A172 (cell line): ENCODE data around the gene DOCK4. TPM values are rescaled to one million over a fixed set of nuclear protein-coding genes. Genes with fewer than 3 reads are reported as not detected.

Experiments used
- DNase-seq: peaks from one replicate; pipeline ENCODE4 v3.0.0-alpha.2; 2015; ENCODE audit warnings: low spot score
- total RNA-seq: library from RNA; depleted of rRNA; stranded (reverse); fragments of >200 nt; shearing (Covaris generic); gene quantifications from 2 replicates; pipeline ENCODE4 v1.2.3, GENCODE V29; 2014

DOCK4 gene
- total RNA-seq, 1 experiment from 2014 or later = 7.2 TPM

GRCh38 chr7:112160130-112160770, 45.9 kb downstream of the DOCK4 start:
- DNase-seq = peak; percentile 28

- no peak for DNase-seq
These were observed 46.8 kb downstream of the DOCK4 start for GRCh38 chr7:112159351-112159750.

DNA sequence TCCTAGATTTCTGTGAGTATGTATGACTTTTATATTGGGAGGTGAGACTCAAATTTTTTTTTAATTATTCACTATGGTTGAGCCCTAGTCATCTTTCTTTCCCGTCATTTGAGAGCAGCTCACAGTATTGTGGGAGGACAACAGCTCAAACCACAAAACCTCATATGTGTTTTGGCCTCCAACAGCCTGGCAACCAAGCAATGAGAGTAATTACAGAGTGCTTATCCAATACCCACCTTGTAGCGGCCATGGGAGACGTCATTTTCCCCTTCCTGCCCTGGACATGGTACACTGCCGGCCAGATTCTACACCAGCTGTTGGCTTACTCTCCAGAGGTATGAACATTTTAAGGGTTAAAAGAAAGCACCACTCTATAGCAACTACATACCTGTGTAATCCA, 49.1 kb downstream of the DOCK4 start:
- DNase-seq = peak; percentile 76

GRCh38 chr7:112156412-112156811, 49.8 kb downstream of the DOCK4 start:
- no peak for DNase-seq

- DNase-seq = no peak
These were observed 51.5 kb downstream of the DOCK4 start for GRCh38 chr7:112154690-112155089.

DNA sequence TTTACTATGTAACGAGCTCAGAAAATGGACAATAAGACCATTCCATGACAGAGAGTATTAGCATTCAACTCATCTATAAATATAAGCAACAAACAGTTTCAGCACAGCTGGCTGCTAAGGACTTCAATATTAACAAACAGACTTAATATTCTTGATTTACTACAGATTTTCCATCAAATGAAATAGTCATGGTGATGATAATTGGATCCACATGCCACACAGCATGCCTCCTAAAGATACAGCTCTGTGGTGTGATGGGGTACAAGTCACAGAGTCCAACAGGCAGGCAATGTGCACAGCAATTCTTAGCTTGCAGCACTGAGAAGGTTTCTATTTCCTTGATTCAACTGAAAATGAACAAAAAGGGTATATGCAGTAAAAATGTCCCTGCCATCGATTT, 54.0 kb downstream of the DOCK4 start:
- no peak for DNase-seq

DNA sequence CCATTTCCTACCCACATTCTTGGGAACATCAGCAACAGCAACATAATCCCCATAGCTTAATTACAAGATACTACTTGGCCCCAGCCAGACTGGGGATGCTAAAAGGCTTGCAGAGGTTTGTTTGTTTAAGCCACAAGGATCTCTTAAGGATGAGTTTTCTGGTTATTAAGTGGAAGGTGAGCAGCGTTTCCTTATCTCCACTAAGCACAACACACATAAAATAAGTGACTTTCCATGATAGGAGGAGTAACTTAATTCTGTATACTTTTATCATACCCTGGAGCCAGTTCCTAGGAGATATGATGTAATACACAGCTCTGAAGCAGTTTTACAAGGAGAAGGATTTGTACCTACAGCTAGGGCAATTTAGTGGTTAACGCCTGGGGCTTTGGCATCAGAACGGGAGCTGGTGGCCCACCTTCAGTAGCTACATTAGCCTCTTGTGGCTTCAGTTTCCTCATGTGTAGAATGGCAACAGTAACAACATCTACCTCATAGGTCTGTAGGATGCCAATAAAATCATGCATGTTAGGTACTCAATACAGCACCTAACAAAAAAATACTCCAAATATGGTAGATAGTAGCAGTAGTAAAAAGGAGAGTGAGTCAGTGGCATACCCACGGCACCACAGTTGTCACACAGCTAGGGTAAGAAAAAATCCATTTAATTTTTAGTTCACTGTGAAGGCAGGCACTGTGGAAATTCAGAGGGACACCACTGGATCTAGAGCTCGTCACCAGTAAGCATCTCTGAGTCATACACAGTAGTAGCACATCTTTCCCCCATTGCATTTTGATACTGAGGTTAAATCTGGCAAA, 55.2 kb downstream of the DOCK4 start:
- no peak for DNase-seq

GRCh38 chr7:112149734-112150133, 56.5 kb downstream of the DOCK4 start:
- no peak for DNase-seq

GRCh38 chr7:112147793-112148361, 58.3 kb downstream of the DOCK4 start:
- no peak for DNase-seq

DNA sequence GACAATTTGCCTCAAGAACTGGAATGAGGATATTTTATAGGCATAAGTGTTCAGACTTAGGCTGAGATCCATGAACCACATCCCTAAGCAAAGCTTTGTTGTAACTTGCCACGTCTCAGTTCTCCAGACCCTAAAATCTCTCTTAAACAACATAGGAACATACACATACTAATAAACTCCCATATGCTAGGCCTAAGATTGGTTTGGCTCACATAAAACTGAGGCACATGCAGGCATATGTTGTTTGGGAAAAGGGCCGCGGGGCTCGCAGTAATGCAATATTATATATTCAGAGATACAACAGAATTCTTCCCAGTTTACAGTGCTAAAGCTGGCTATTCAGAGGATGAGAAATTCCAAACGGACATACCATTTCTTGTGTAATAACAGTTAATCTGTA, 61.0 kb downstream of the DOCK4 start:
- DNase-seq = no peak

GRCh38 chr7:112144284-112145059, 61.7 kb downstream of the DOCK4 start:
- DNase-seq = no peak

DNA sequence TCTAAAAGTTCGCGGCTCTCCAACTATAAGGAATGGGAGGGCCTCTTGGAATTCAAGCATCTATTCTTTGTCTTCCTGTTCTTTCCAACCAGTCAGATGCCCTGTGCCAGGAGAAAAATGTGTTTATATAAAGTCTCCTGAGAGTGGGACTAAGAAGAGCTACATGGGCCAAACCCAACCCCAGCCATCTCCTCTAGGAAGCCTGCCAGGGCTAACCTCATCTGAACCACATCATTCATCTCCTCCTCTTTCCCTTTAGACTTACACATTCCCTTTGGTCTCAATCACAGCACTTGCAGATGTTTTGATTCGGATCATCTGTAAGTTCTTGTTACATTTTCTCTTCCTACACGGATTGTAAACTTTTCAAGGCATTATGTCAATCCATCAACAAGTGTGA, 62.6 kb downstream of the DOCK4 start:
- peak; percentile 37 for DNase-seq

GRCh38 chr7:112143136-112143535, 63.1 kb downstream of the DOCK4 start:
- DNase-seq = no peak

DNA sequence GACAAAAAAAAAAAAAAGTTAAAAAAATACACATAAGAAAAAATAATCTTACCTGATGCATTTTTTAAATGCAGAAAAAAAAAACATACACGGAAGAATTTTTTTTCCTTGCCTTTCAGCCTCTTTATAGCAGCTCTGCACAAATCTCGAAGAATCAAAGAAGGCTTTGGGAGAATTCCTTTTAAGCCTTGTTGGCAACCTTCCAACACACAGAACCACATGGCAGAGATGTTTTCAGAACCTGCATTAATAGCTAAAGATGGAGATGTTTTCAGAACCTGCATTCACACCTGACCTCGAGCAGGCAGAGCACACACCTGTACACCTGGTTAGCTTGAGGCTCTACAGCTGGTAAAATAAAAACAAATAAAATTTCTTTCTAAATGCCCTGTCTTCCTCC, 65.6 kb downstream of the DOCK4 start:
- DNase-seq = no peak

- no peak for DNase-seq
These were observed 67.3 kb downstream of the DOCK4 start for GRCh38 chr7:112138938-112139337.

DNA sequence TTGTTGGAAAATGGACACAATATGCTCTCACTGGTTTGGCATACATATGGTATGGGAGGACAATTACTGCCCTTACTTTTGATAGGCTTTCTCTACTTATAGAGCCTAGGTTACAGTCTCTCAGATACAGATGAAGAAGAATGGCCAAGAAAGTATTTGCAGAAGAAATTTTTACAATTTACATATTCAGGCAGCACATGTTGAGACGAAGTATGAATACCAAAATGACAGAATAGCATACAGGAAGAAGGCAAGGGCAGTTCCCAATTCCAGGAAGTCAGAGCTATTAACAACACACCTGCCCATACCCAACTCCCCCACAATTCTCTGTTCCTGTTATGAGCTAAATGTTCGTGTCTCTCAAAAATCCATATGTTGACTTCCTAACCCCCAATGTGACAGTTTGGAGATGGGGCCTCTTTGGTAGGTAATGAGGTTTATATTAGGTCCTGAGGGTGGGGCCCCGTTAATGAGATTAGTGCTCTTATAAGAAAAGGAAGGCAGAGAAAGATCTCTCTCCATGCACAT, 67.8 kb downstream of the DOCK4 start:
- DNase-seq = no peak

DNA sequence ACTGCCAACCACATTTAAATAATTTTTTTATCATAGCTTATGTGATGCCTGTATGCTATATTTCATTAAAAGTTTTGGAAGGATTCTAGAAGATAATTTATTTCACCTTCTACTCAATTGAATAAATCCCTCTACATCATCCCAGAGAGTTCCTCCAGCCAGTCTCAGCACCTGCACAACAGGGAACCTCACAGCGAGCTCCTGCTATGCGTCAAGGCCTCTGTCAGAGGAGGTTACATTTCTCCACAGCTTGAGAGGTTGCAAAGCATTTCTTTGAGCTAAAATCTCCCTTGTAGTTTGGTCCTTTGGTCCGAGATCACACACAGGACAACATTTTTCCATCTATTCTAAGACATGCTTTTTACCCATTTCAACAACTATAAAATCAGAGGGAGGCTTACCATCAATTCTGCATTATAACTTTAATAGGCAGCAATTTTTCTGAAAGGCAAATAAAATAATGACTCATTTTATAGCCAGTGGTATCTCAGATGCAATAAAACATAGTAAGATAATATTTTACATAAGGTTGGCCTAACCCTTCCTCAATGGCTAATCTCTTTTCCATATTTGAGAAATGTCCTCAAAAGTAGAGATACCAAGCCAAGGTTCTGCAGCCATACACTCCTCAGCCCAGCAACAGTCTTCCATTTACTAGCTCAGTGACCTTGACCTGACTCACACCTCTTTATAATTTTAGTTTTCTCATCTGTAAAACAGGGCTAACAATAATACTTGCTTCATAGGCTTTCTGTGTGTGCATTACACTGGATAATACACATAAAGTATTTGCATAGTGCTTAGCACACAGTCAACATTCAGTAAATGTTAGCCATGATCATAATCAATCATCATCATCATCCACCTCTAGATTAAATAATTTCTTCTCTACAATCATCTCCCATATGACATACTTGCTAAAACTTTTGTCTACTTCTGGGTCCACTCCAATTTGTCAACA, 68.8 kb downstream of the DOCK4 start:
- DNase-seq = no peak

GRCh38 chr7:112136271-112137008, 69.8 kb downstream of the DOCK4 start:
- no peak for DNase-seq

- no peak for DNase-seq
These were observed 70.4 kb downstream of the DOCK4 start for GRCh38 chr7:112135815-112136214.

- DNase-seq = no peak
These were observed 72.2 kb downstream of the DOCK4 start for GRCh38 chr7:112134039-112134438.
